ENCODE data around the gene TFG.

TFG gene

GRCh38 chr3:100754563-100755334 is 45.5 kb downstream of the TFG start:
- no peaks in the 10 kb centered on the region for H3K79me2 ChIP-seq (ENCODE audit: control insufficient read depth, low read length)
- no peaks in the 10 kb centered on the region for H3K9me3 ChIP-seq (ENCODE audit: control insufficient read depth, insufficient read depth, low read length)
- H3K4me3 ChIP-seq (ENCODE audit: low read length): no peak overlapping the region
- H3K4me1 ChIP-seq (ENCODE audit: control insufficient read depth, low read length): no peaks in the 10 kb centered on the region
- H3K27ac ChIP-seq (ENCODE audit: low read depth, low read length): no peak overlapping the region
- no peaks in the 10 kb centered on the region for H3F3A ChIP-seq (ENCODE audit: control insufficient read depth, insufficient read depth)
- H3K4me2 ChIP-seq (ENCODE audit: low read length): no peak overlapping the region
- peaks cover 3% of the 10 kb centered on the region; the same call in 1 of the 2 replicates for H3K27me3 ChIP-seq (ENCODE audit: control insufficient read depth, low read length)
- TF ChIP-seq CTCF (IDR thresholded peaks at IDR 0.05; ENCODE audit: low read depth, low read length, poor library complexity, severe bottlenecking): no peak
- TF ChIP-seq EZH2phosphoT487 (IDR thresholded peaks at IDR 0.05; ENCODE audit: borderline replicate concordance, low read length): no peak
- peaks cover 19% of the 10 kb centered on the region for H3K36me3 ChIP-seq (ENCODE audit: control insufficient read depth, low read length)
- H4K20me1 ChIP-seq (ENCODE audit: control insufficient read depth, insufficient read depth, low read depth, low read length): no peaks in the 10 kb centered on the region
- H3K9me2 ChIP-seq (replicated peaks; ENCODE audit: control insufficient read depth, low read length): no peaks in the 10 kb centered on the region

- Histone ChIP-seq H4K20me1 (ENCODE audit: control insufficient read depth, insufficient read depth, low read depth, low read length) (no peaks in the 10 kb centered on the region), H3K9me2 (replicated peaks; ENCODE audit: control insufficient read depth, low read length) (no peaks in the 10 kb centered on the region), H3K27me3 (ENCODE audit: control insufficient read depth, low read length) (peaks cover 7% of the 10 kb centered on the region), H3K79me2 (ENCODE audit: control insufficient read depth, low read length) (no peaks in the 10 kb centered on the region), H3K4me3 (ENCODE audit: low read length) (no peak overlapping the region), H3F3A (ENCODE audit: control insufficient read depth, insufficient read depth) (no peaks in the 10 kb centered on the region), H3K9me3 (ENCODE audit: control insufficient read depth, insufficient read depth, low read length) (no peaks in the 10 kb centered on the region), H3K27ac (ENCODE audit: low read depth, low read length) (no peak overlapping the region), H3K36me3 (ENCODE audit: control insufficient read depth, low read length) (peaks cover 5% of the 10 kb centered on the region; the same call in 1 of the 2 replicates), H3K4me1 (ENCODE audit: control insufficient read depth, low read length) (no peaks in the 10 kb centered on the region), H3K4me2 (ENCODE audit: low read length) (no peak overlapping the region)
- no peak for TF ChIP-seq CTCF (IDR thresholded peaks at IDR 0.05; ENCODE audit: low read depth, low read length, poor library complexity, severe bottlenecking)
- no peak for TF ChIP-seq EZH2phosphoT487 (IDR thresholded peaks at IDR 0.05; ENCODE audit: borderline replicate concordance, low read length)
Observed at GRCh38 chr3:100756441-100756840, 47.1 kb downstream of the TFG start.

- TF ChIP-seq CTCF (IDR thresholded peaks at IDR 0.05; ENCODE audit: low read depth, low read length, poor library complexity, severe bottlenecking) (no peak), EZH2phosphoT487 (IDR thresholded peaks at IDR 0.05; ENCODE audit: borderline replicate concordance, low read length) (no peak)
- no peaks in the 10 kb centered on the region for H4K20me1 ChIP-seq (ENCODE audit: control insufficient read depth, insufficient read depth, low read depth, low read length)
- no peaks in the 10 kb centered on the region for H3K36me3 ChIP-seq (ENCODE audit: control insufficient read depth, low read length)
- no peaks in the 10 kb centered on the region for H3K9me3 ChIP-seq (ENCODE audit: control insufficient read depth, insufficient read depth, low read length)
- no peaks in the 10 kb centered on the region for H3K9me2 ChIP-seq (replicated peaks; ENCODE audit: control insufficient read depth, low read length)
- H3K79me2 ChIP-seq (ENCODE audit: control insufficient read depth, low read length): no peaks in the 10 kb centered on the region
- H3K4me1 ChIP-seq (ENCODE audit: control insufficient read depth, low read length): no peaks in the 10 kb centered on the region
- H3K27me3 ChIP-seq (ENCODE audit: control insufficient read depth, low read length): peaks cover 7% of the 10 kb centered on the region
- H3K4me3 ChIP-seq (ENCODE audit: low read length): no peak overlapping the region
- no peak overlapping the region for H3K4me2 ChIP-seq (ENCODE audit: low read length)
- no peak overlapping the region for H3K27ac ChIP-seq (ENCODE audit: low read depth, low read length)
- no peaks in the 10 kb centered on the region for H3F3A ChIP-seq (ENCODE audit: control insufficient read depth, insufficient read depth)
Observed at GRCh38 chr3:100759159-100759558, 49.9 kb downstream of the TFG start.

All from DOHH2 (cell line).